ENCODE data around the gene DGKG.

DNA sequence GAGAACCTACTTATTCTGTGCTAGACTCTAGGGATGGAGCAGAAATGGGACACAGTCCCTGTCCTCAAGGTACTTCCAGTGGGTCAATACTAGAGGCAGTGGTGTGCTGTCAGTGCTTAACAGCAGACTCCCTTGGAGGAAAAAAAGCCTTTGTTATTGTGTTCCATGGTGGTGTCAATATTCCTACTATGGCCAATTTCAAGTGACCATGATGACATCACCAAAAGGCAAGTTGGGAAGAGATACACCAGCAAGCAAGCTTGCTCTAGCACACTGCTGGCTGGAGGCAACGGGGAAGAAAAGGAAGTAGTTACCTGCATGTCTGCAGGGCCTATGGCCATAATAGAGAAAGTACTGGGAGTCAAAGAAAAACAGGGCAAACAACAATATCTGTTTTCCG lies 163.6 kb downstream of the DGKG start:
- no peak for TF ChIP-seq POLR2AphosphoS5 (IDR thresholded peaks at IDR 0.05; ENCODE audit: low read depth, low read length)
- no peak for TF ChIP-seq POLR2A (IDR thresholded peaks at IDR 0.05; ENCODE audit: low read depth, low read length)
